A673 (cell line): ENCODE measurements around the gene CNOT4. TPM values are rescaled to one million over a fixed set of nuclear protein-coding genes. Genes with fewer than 3 reads are reported as not detected.
A peak's percentile ranks its signal among the peaks of the same experiment; 100 is the strongest.

Source experiments
- BruUV-seq: library from RNA; stranded (reverse); fragments of 400-500 nt; replicated peaks from 2 replicates; lab custom pipeline; 2021; lab: Mats Ljungman, UMichigan
- CTCF ChIA-PET: fragments of 300-600 bp; sonication (Branson Sonifier 250); formaldehyde crosslinking; loops from one replicate; lab custom pipeline; 2022; ENCODE audit warnings: antibody characterized with exemption; lab: Charles Lee
- POLR2A ChIA-PET: fragments of 300-600 bp; sonication (Branson Sonifier 250); formaldehyde crosslinking; loops from one replicate; lab custom pipeline; 2022; ENCODE audit warnings: antibody characterized with exemption; ENCODE audit not compliant: low non-redundant PET; lab: Charles Lee
- DNase-seq: peaks from one replicate; pipeline ENCODE4 v3.0.0-alpha.2; 2015; ENCODE audit warnings: low spot score
- H3K27ac ChIP-seq: fragments of 200-600 bp; sonication (generic); 2 replicates; pipeline ENCODE4 v1.5.1; 2016; ENCODE audit warnings: mixed run types, low read depth, mild to moderate bottlenecking, mixed read lengths, antibody characterized with exemption, low read length; ENCODE audit not compliant: poor library complexity, severe bottlenecking
- H3K27me3 ChIP-seq: fragments of 200-600 bp; sonication (generic); replicated peaks from 2 replicates; pipeline ENCODE4 v1.6.1; 2017; ENCODE audit warnings: mixed run types, low read depth, mild to moderate bottlenecking, mixed read lengths, antibody characterized with exemption, low read length; ENCODE audit not compliant: insufficient read depth, poor library complexity
- H3K36me3 ChIP-seq: fragments of 200-600 bp; sonication (generic); 2 replicates; pipeline ENCODE4 v1.6.1; 2016; ENCODE audit warnings: mixed run types, mild to moderate bottlenecking, mixed read lengths, antibody characterized with exemption, low read length; ENCODE audit not compliant: insufficient read depth, poor library complexity, severe bottlenecking
- H3K4me1 ChIP-seq: fragments of 200-600 bp; sonication (generic); 2 replicates; pipeline ENCODE4 v1.6.1; 2017; ENCODE audit warnings: mixed run types, mild to moderate bottlenecking, mixed read lengths, antibody characterized with exemption, low read length; ENCODE audit not compliant: insufficient read depth, poor library complexity, severe bottlenecking
- H3K4me3 ChIP-seq: fragments of 200-600 bp; sonication (generic); 2 replicates; pipeline ENCODE4 v1.5.1; 2016; ENCODE audit warnings: low read depth, mixed run types, mild to moderate bottlenecking, mixed read lengths, low read length; ENCODE audit not compliant: poor library complexity, severe bottlenecking
- H3K9me3 ChIP-seq: fragments of 200-600 bp; sonication (generic); 2 replicates; pipeline ENCODE4 v1.6.1; 2016; ENCODE audit warnings: mixed run types, low read depth, mild to moderate bottlenecking, mixed read lengths, antibody characterized with exemption, low read length; ENCODE audit not compliant: poor library complexity, severe bottlenecking
- CTCF ChIP-seq: fragments of 300-800, 200-600 bp; sonication (generic); conservative IDR thresholded peaks from 2 replicates; pipeline ENCODE4 v1.5.1; 2017; ENCODE audit warnings: low read depth, mild to moderate bottlenecking, antibody characterized with exemption, low read length, moderate library complexity, mixed read lengths
- EZH2 ChIP-seq: fragments of 200-600 bp; sonication (generic); IDR thresholded peaks from 2 replicates; pipeline ENCODE4 v1.6.1; 2017; ENCODE audit warnings: borderline replicate concordance, low read depth, mild to moderate bottlenecking, mixed read lengths, antibody characterized with exemption, low read length; ENCODE audit not compliant: poor library complexity, severe bottlenecking
- intact Hi-C: fragments of 100-400 bp; cut with micrococcal nuclease; formaldehyde crosslinking; loops from one replicate; pipeline ENCODE4 v1.10.0; 2022; ENCODE audit not compliant: unreplicated experiment
- total RNA-seq: library from RNA; stranded (reverse); gene quantifications from 2 replicates; pipeline ENCODE4 v1.2.3, GENCODE V29; 2021

The CNOT4 gene
- total RNA-seq, 1 experiment from 2014 or later: 24.1 TPM

GRCh38 chr7:135538376-135538775, 28.5 kb upstream of the CNOT4 start:
- Histone ChIP-seq H3K36me3 (no peaks in the 10 kb centered on the region), H3K9me3 (no peaks in the 10 kb centered on the region), H3K4me1 (no peaks in the 10 kb centered on the region), H3K27ac (no peak overlapping the region), H3K27me3 (peaks cover 51% of the 10 kb centered on the region), H3K4me3 (no peak overlapping the region)
- POLR2A ChIA-PET: no interaction called here
- CTCF ChIA-PET: interaction anchor here (0.6 kb wide), 1 partner anchor 771 kb away, joined by 3 read pairs; no protein-coding TSS in a partner anchor
- TF ChIP-seq EZH2: no peak
- BruUV-seq: no TSS peak
- intact Hi-C loops: no loop called here
- DNase-seq: no peak

GRCh38 chr7:135537905-135538304, 28.0 kb upstream of the CNOT4 start:
- no peak for TF ChIP-seq EZH2
- TF ChIP-seq CTCF: no peak
- H3K9me3 ChIP-seq: no peaks in the 10 kb centered on the region
- H3K36me3 ChIP-seq: no peaks in the 10 kb centered on the region
- no peak overlapping the region for H3K4me3 ChIP-seq
- H3K27me3 ChIP-seq: peaks cover 54% of the 10 kb centered on the region
- no peak for DNase-seq
- intact Hi-C loops: no loop called here
- BruUV-seq: no TSS peak
- CTCF ChIA-PET: interaction anchor here (0.6 kb wide), 1 partner anchor 771 kb away, joined by 3 read pairs; no protein-coding TSS in a partner anchor
- no peaks in the 10 kb centered on the region for H3K4me1 ChIP-seq
- no peak overlapping the region for H3K27ac ChIP-seq
- POLR2A ChIA-PET: no interaction called here

DNA sequence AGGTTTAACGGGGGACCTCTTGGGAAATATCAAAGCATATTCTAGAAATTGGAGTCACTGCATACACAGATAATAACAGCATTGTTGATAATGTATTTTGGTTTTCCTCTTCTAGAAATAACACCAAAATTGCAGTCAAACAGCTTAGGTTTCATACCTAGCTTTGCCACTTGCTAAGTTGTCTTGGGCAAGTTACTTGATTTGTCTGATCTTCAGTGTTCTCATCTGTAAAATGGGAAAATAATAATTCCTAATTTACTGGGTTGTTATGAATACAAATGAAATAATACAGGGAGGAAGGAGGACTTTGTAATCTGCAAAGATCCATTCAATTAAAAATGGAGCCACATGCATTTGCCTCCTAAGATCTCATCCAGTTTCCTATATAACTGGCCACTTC, 27.6 kb upstream of the CNOT4 start:
- no peak for DNase-seq
- CTCF ChIA-PET: no interaction called here
- BruUV-seq: no TSS peak
- no peak overlapping the region for H3K4me3 ChIP-seq
- peaks cover 53% of the 10 kb centered on the region for H3K27me3 ChIP-seq
- POLR2A ChIA-PET: no interaction called here
- no peaks in the 10 kb centered on the region for H3K4me1 ChIP-seq
- TF ChIP-seq CTCF: no peak
- no peak for TF ChIP-seq EZH2
- no peak overlapping the region for H3K27ac ChIP-seq
- no peaks in the 10 kb centered on the region for H3K36me3 ChIP-seq
- H3K9me3 ChIP-seq: no peaks in the 10 kb centered on the region
- intact Hi-C loops: no loop called here

- intact Hi-C loops: no loop called here
- no peak for TF ChIP-seq CTCF
- no peak for TF ChIP-seq EZH2
- no peaks in the 10 kb centered on the region for H3K36me3 ChIP-seq
- DNase-seq: peak; percentile 54
- CTCF ChIA-PET: no interaction called here
- no peaks in the 10 kb centered on the region for H3K9me3 ChIP-seq
- BruUV-seq: no TSS peak
- no peak overlapping the region for H3K27ac ChIP-seq
- no peak overlapping the region for H3K4me3 ChIP-seq
- no peaks in the 10 kb centered on the region for H3K4me1 ChIP-seq
- POLR2A ChIA-PET: no interaction called here
- H3K27me3 ChIP-seq: peaks cover 63% of the 10 kb centered on the region
Observed at GRCh38 chr7:135536150-135536549, 26.2 kb upstream of the CNOT4 start.
